Stomach smooth muscle (tissue), 2 donors: Measurements from ENCODE around the gene ARHGAP23.

Source experiments
- H3K27ac ChIP-seq: one replicate; pipeline ENCODE4 v1.7.0; 2013; ENCODE audit warnings: mild to moderate bottlenecking, low read length, inconsistent platforms
- H3K27me3 ChIP-seq, 2 donors: one replicate each; pipeline ENCODE4 v1.7.0; 2013; ENCODE audit warnings: low read length in 2 of 2; ENCODE audit not compliant: insufficient read depth in 2 of 2, control insufficient read depth in 1 of 2
- H3K36me3 ChIP-seq, 2 donors: one replicate each; pipeline ENCODE4 v1.7.0; 2013; ENCODE audit warnings: low read length in 2 of 2; ENCODE audit not compliant: control insufficient read depth in 2 of 2, insufficient read depth in 2 of 2
- H3K4me1 ChIP-seq: one replicate; pipeline ENCODE4 v1.7.0; 2013; ENCODE audit warnings: low read length; ENCODE audit not compliant: control insufficient read depth, insufficient read depth
- H3K4me3 ChIP-seq, 2 donors: one replicate each; pipeline ENCODE4 v1.7.0; 2013; ENCODE audit warnings: low read length in 2 of 2
- H3K9ac ChIP-seq, 2 donors: one replicate each; pipeline ENCODE4 v1.7.0; 2013; ENCODE audit warnings: low read length in 2 of 2, mild to moderate bottlenecking in 1 of 2
- H3K9me3 ChIP-seq, 2 donors: one replicate each; pipeline ENCODE4 v1.7.0; 2013; ENCODE audit warnings: low read length in 2 of 2; ENCODE audit not compliant: control insufficient read depth in 2 of 2
- donor health status: healthy.
- donor health status: Pancreatic carcinoma.

The ARHGAP23 gene

DNA sequence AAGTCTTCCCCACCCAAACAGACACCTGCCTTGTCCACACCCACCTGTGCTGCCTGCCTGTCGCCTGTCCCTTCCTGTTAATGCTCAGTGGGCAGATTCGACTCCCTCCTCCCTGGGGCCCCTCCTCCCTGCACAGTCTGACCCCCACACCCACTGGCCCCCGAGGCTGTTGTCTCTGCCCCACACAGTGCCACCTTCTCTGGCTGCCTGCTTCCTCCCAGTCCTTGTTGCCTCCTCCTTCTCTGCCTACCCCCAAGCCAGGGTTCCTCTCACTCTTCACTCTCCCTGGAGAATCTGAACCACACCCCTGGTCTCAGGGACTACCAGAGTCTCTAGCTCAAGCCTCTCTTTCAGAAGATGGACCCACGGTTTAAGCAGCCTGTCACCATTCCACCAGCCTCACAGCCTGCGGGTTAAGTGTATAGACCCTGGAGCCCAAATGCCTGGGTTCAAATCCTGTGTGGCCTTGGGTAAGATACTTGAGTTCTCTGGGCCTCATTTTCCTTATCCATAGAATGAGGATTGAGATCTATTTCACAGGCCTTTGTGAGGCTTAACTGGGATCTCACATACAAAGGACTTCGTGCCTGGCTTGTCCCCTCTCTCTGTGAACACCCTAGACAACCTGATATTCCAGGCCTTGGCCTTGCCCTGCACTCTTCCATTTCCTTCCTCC is 3.8 kb upstream of the ARHGAP23 start:
- Histone ChIP-seq H3K4me3 (no peak overlapping the region), H3K4me1 (peaks cover 73% of the 10 kb centered on the region), H3K27ac (peak overlapping the region; percentile 94), H3K36me3 (no peaks in the 10 kb centered on the region), H3K9me3 (no peaks in the 10 kb centered on the region), H3K9ac (peak overlapping the region; percentile 4 to 29), H3K27me3 (no peaks in the 10 kb centered on the region)

DNA sequence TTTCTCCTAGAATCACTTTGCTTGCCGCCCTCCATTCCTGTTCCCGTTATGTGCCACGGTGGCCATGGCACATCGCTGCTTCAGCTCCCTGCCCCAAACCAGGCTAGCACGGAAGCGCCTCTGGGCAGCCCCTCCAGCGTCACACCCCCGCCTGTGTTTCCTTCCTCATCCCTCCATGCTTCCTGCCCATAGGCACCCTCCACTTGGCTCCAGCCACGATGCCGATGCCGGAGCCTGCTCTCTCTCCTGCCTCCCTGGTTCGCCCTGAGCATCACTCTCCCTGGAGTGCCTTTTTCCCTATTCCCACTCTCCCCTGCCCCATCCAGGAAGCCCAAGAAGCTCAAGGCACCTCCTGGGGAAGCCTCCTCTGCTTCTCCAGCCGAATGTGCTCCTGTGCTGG is 3.2 kb upstream of the ARHGAP23 start:
- H3K9me3 ChIP-seq, result no peaks in the 10 kb centered on the region
- H3K27ac ChIP-seq, result peak overlapping the region; percentile 94
- peak overlapping the region; percentile 29 to 38 for H3K9ac ChIP-seq
- H3K27me3 ChIP-seq, result no peaks in the 10 kb centered on the region
- H3K4me1 ChIP-seq, result peaks cover 73% of the 10 kb centered on the region
- no peaks in the 10 kb centered on the region for H3K36me3 ChIP-seq
- H3K4me3 ChIP-seq, result no peak overlapping the region

DNA sequence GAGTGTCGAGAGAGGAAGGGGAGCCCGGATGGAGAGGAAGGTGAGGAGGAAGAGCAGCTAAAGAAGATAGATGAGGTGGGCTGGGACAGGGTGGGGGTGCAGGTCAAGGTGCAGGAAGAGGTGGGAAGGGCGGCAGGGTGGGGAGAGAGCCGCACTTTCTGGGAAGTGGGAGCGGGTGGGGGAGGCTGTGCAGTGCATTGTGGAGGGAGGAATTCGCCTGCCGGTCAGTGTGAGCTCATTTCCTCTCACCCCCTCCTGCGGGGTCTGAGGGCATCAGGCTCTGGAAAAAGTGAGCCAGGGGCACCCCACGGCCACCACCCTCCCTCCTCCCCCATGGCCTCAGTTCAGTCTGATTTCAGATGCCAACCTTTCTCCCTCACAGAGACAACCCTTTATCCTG is 2.5 kb upstream of the ARHGAP23 start:
- Histone ChIP-seq H3K4me1 (peaks cover 71% of the 10 kb centered on the region), H3K9ac (peak overlapping the region; percentile 29 to 38), H3K4me3 (no peak overlapping the region), H3K36me3 (no peaks in the 10 kb centered on the region), H3K9me3 (no peaks in the 10 kb centered on the region), H3K27me3 (no peaks in the 10 kb centered on the region), H3K27ac (peak overlapping the region; percentile 94)

DNA sequence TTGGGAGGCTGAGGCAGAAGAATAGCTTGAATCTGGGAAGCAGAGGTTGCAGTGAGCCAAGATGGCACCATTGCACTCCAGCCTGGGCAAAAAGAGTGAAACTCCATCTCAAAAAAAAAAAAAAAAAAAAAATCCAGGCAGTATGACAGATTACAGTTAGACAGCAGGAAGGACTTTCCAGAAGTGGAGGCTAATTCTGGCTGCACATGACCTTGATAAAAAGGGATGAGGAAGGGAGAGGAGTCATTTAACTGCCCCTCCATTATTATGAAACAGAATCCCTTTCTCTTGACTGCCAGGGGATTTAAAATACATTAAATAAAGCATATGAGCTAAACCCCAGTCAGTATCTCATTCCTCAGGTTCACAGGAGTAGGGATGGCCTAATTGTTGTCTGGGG is 1.8 kb upstream of the ARHGAP23 start:
- Histone ChIP-seq H3K9ac (peak overlapping the region; percentile 38 to 95), H3K9me3 (no peaks in the 10 kb centered on the region), H3K4me3 (no peak overlapping the region), H3K4me1 (peaks cover 67% of the 10 kb centered on the region), H3K27ac (peak overlapping the region; percentile 94), H3K27me3 (no peaks in the 10 kb centered on the region), H3K36me3 (no peaks in the 10 kb centered on the region)

DNA sequence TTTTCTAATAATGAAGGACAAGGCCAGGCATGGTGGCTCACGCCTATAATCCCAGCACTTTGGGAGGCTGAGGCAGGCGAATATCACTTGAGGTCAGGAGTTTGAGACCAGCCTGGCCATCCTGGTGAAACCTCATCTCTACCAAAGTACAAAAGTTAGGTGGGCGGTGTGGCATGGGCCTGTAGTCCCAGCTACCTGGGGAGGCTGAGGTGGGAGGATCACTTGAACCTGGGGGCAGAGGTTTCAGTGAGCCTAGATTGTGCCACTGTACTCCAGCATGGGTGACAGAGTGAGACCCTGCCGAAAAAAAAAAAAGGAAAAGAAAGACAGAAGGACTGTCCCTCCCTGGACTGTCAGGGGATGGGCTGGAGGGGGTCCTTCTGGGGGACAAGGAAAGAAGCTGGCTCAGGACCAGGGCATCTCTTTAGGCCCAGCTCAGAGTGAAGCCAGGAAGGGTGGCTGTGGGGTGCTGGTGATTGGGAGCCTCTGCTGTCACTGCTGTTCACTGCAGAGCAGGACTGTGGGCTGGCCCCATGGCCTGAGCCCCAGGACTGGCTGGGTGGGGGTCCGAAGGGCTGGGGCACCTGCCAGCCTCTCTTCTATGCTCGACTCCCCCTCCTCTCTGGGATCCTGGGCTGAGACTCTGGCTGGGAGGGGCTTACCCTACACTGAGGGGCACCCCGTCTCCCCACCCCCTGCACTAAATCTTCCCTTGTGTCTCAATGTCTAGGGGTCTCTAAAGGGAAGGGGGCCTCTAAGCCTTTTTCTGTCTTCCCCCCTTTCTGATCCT is 909 bp upstream of the ARHGAP23 start:
- peak overlapping the region; percentile 94 for H3K27ac ChIP-seq
- peaks cover 58% of the 10 kb centered on the region for H3K4me1 ChIP-seq
- peak overlapping the region; percentile 75 to 86 for H3K4me3 ChIP-seq
- H3K9ac ChIP-seq, result peak overlapping the region; percentile 91 to 95
- no peaks in the 10 kb centered on the region for H3K36me3 ChIP-seq
- no peaks in the 10 kb centered on the region for H3K9me3 ChIP-seq
- H3K27me3 ChIP-seq, result no peaks in the 10 kb centered on the region

DNA sequence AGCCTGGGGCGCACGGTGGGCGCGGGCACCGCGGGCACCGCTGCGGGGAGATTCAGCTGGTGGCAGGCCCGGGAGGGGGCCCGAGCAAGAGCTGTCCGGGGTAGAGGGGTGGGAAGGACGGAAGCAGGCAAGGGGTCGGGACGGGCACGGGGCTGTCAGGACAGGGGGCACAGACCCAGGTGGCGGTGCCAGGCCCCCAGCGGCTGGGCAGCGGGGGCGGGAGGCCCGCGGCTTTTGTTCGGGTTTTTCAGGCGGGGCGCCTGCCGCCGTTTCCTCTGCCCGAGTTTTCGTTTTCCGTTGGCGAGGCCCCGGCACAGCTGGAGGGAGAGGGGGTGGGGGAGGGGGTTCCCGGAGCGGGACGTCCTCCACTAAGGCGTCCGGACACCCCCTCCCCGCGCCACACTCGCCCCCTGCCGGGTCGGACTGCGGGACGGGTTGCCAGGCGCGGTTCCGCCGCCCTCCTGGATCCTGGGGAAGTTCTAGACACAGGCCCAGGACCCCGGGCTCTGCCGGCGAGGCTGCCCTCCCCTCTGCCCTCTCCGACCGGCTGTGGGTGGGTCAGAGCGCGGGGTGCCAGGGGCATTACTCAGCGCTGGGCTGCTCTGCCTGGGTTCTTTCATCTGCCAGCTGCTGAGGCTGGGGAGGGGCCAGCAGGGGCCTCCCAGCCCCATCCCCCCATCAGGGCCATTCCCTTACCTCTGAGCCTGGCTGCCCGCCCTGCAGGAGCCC is 543 bp downstream of the ARHGAP23 start:
- Histone ChIP-seq H3K27me3 (no peaks in the 10 kb centered on the region), H3K9ac (peak overlapping the region; percentile 64 to 77), H3K4me3 (peak overlapping the region; percentile 66 to 82), H3K27ac (peak overlapping the region; percentile 94), H3K4me1 (peaks cover 51% of the 10 kb centered on the region), H3K36me3 (no peaks in the 10 kb centered on the region), H3K9me3 (no peaks in the 10 kb centered on the region)

DNA sequence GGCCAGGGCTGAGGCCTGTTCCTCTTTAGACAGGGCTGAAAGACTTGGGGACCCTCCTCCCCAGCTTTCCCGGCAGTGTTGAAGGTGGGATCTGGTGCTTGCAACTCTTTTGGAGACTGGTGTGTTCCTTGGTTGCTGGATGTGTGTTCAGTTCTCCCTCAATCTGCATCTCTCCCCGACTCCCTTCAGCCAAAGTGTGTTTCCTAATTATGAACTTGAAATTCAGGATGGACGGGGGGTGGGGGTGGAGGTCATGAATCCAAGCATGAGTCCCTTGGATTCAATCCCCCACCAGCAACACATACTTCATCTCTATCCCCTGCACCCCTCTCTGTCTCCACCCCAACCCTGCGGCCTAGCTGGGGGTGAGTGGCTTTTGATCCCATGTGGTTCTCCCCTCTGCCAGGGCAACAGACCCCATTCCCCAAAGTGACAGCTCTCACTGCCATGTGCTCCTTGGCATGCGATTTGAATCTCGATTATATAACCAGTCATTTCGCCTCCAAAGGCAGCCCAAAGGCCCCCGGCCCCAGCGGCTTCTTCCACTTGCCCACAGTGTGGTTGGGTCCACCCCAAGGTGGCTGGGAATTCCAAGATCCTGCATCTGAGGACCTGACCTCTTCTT is 1.3 kb downstream of the ARHGAP23 start:
- Histone ChIP-seq H3K9ac (peak overlapping the region; percentile 64 to 77), H3K27ac (peak overlapping the region; percentile 94)

DNA sequence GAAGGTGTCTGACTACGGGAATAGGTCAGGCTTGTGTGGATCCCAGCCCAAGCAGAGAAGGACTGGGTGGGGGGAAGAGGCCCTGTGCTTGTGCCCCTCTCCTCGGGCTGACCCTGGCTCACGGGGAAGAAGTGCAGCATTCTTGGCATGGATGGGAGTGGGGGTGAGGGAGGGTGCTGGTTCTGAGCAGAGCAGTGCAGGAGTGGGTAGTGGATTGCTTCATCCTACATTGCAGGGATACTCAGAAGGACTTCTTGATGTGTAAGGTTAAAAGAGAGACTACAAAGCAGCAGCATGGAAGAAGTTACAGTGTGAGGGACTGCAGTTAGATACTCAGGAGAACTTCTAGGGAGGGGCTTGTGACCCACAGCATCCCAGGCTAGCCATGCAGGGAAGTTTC is 2.1 kb downstream of the ARHGAP23 start:
- Histone ChIP-seq H3K27me3 (no peaks in the 10 kb centered on the region), H3K9me3 (no peaks in the 10 kb centered on the region), H3K27ac (peak overlapping the region; percentile 94), H3K4me3 (peak overlapping the region; percentile 1 to 22), H3K4me1 (peaks cover 43% of the 10 kb centered on the region), H3K36me3 (no peaks in the 10 kb centered on the region), H3K9ac (peak overlapping the region; percentile 21 to 77)

More for the DNA sequence above, 1.3 kb downstream of the ARHGAP23 start:
- Histone ChIP-seq H3K4me3 (peak overlapping the region; percentile 65 to 82), H3K4me1 (peaks cover 50% of the 10 kb centered on the region), H3K36me3 (no peaks in the 10 kb centered on the region), H3K9me3 (no peaks in the 10 kb centered on the region), H3K27me3 (no peaks in the 10 kb centered on the region)

DNA sequence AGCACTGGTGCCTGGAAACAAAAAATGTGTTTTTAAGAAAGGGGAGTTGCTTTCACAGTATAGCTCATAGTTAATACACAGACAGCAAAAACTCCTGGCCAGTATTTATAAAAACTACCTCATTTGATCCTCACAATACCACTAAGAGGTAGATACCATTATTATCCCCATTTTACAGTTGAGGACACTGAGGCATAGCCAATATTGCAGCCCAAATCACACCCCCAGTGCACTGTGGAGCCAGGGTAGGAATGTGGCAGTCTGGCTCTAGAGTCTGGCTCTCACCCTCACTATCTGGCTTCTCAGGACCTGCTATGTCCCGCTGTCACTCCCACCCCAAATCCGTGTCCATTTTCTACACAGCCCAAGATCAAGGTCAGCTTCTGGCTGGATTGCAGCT is 2.6 kb downstream of the ARHGAP23 start:
- H3K27ac ChIP-seq, result peak overlapping the region; percentile 94
- H3K9ac ChIP-seq, result peak overlapping the region in 1 of 2 donors; percentile 6
- H3K36me3 ChIP-seq, result no peaks in the 10 kb centered on the region
- no peaks in the 10 kb centered on the region for H3K9me3 ChIP-seq
- H3K4me1 ChIP-seq, result peaks cover 38% of the 10 kb centered on the region
- no peaks in the 10 kb centered on the region for H3K27me3 ChIP-seq
- H3K4me3 ChIP-seq, result peak overlapping the region in 1 of 2 donors; percentile 29

DNA sequence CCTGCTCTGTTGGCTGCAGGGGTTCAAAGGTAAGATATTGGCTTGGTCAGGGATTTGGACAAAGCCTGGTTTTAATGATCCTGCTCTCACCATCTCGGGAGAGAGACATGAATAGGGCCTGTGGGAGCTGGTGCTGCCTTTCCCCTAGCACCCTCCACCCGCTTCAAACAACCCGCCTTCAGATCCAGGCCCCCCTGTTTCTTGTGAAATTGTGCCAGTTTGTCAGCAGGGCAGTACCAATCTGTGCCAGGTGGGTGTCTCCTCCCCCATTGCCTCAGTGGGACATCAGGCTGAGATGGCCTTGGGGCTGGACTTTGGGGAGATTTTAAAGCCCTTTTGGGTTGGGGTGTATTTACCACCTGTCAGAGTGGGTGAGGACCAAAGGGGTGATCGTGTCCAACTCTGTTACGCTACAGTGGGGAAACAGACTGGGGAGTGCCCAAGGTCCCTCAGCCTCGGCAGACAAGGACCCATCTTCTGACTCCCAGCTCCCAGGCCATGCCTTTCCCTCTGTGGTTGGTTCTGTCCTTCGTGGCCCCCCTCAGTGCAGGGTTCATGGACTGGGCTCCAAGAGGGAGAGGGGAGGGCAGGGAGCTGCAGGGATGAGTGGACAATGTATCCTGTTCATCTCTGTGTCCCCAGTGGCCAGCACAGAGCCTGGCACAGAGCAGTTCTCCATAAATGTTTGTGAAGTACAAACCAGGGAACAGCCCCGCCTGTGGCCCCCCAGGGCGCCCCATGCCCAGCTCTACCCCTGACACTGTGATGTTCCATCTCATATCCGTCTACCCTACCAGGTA is 3.3 kb downstream of the ARHGAP23 start:
- Histone ChIP-seq H3K9me3 (no peaks in the 10 kb centered on the region), H3K27ac (peak overlapping the region; percentile 94), H3K4me1 (peaks cover 35% of the 10 kb centered on the region), H3K36me3 (no peaks in the 10 kb centered on the region), H3K27me3 (no peaks in the 10 kb centered on the region), H3K4me3 (no peak overlapping the region), H3K9ac (no peak overlapping the region)
